GM12878 (cell line): ENCODE data around the gene TUBB4B. TPM values are rescaled to one million over a fixed set of nuclear protein-coding genes. Genes with fewer than 3 reads are reported as not detected.

Source experiments
- ASH2L ChIP-seq: fragments of 300-600, 200-600 bp; sonication (generic); IDR thresholded peaks from 2 replicates; pipeline ENCODE4 v1.6.1; 2017; ENCODE audit warnings: low read depth, mild to moderate bottlenecking, borderline replicate concordance
- ATF2 ChIP-seq: IDR thresholded peaks from 2 replicates; pipeline ENCODE4 v1.6.1; 2012; ENCODE audit warnings: low read length, inconsistent platforms
- BMI1 ChIP-seq: fragments of 450-650 bp; IDR thresholded peaks from 2 replicates; pipeline ENCODE4 v1.6.1; 2016; ENCODE audit warnings: mild to moderate bottlenecking, moderate library complexity, borderline replicate concordance
- CBFB ChIP-seq: IDR thresholded peaks from 2 replicates; pipeline ENCODE4 v1.6.1; 2016; ENCODE audit warnings: antibody characterized with exemption, low read depth
- CHD2 ChIP-seq: IDR thresholded peaks from 2 replicates; pipeline ENCODE4 v1.6.1; 2011; ENCODE audit warnings: low read depth, low read length, improper control_type of control experiment, borderline replicate concordance
- CUX1 ChIP-seq: IDR thresholded peaks from 2 replicates; pipeline ENCODE4 v1.6.1; 2012; ENCODE audit warnings: improper control_type of control experiment, low read depth, low read length; ENCODE audit not compliant: insufficient replicate concordance
- EGR1 ChIP-seq, 2 experiments: IDR thresholded peaks; 1 replicate in 1 of 2; 2 replicates in 1 of 2; pipeline ENCODE4 v1.6.1; 2011 to 2012; ENCODE audit warnings: low read depth in 2 of 2, low read length in 2 of 2, borderline replicate concordance in 1 of 2, mild to moderate bottlenecking in 1 of 2, moderate library complexity in 1 of 2
- ESRRA ChIP-seq: IDR thresholded peaks from 2 replicates; pipeline ENCODE4 v1.6.1; 2012; ENCODE audit warnings: mild to moderate bottlenecking, low read length, improper control_type of control experiment
- HCFC1 ChIP-seq: fragments of 150-350 bp; IDR thresholded peaks from 2 replicates; pipeline ENCODE4 v1.6.1; 2014; ENCODE audit warnings: low read length
- IKZF2 ChIP-seq, 2 experiments: fragments of 450-650 bp; IDR thresholded peaks; 2 replicates each; pipeline ENCODE4 v1.6.1; 2017; ENCODE audit warnings: mild to moderate bottlenecking in 2 of 2, moderate library complexity in 2 of 2
- MEF2A ChIP-seq: IDR thresholded peaks from 2 replicates; pipeline ENCODE4 v1.6.1; 2011; ENCODE audit warnings: low read depth, mild to moderate bottlenecking, low read length, moderate library complexity; ENCODE audit not compliant: insufficient read depth
- MTA3 ChIP-seq: IDR thresholded peaks from 2 replicates; pipeline ENCODE4 v1.6.1; 2012; ENCODE audit warnings: low read length, inconsistent platforms, borderline replicate concordance
- MYC ChIP-seq: IDR thresholded peaks from 2 replicates; pipeline ENCODE4 v1.6.1; 2011; ENCODE audit warnings: mild to moderate bottlenecking, low read length, moderate library complexity, inconsistent platforms; ENCODE audit not compliant: insufficient read depth, insufficient replicate concordance, insufficient read length, severe bottlenecking
- POLR2AphosphoS2 ChIP-seq: IDR thresholded peaks from 2 replicates; pipeline ENCODE4 v1.6.1; 2011; ENCODE audit warnings: low read depth, mild to moderate bottlenecking, low read length, improper control_type of control experiment, moderate library complexity
- RCOR1 ChIP-seq: conservative IDR thresholded peaks from 2 replicates; pipeline ENCODE4 v1.6.1; 2012; ENCODE audit warnings: low read depth, low read length, improper control_type of control experiment
- RUNX3 ChIP-seq: IDR thresholded peaks from 2 replicates; pipeline ENCODE4 v1.6.1; 2012; ENCODE audit warnings: low read length, inconsistent platforms
- SMAD5 ChIP-seq: IDR thresholded peaks from 2 replicates; pipeline ENCODE4 v1.6.1; 2016; ENCODE audit warnings: antibody characterized with exemption, low read depth
- SMC3 ChIP-seq: IDR thresholded peaks from 2 replicates; pipeline ENCODE4 v1.6.1; 2011; ENCODE audit warnings: low read length, improper control_type of control experiment, borderline replicate concordance
- SP1 ChIP-seq: IDR thresholded peaks from one replicate; pipeline ENCODE4 v1.6.1; 2011; ENCODE audit warnings: low read depth, low read length
- SRF ChIP-seq, 2 experiments: IDR thresholded peaks; 2 replicates each; pipeline ENCODE4 v1.6.1; 2011; ENCODE audit warnings: low read depth in 2 of 2, low read length in 2 of 2, mild to moderate bottlenecking in 1 of 2, moderate library complexity in 1 of 2
- STAT1 ChIP-seq: fragments of 450-650 bp; conservative IDR thresholded peaks from 2 replicates; pipeline ENCODE4 v1.6.1; 2014; ENCODE audit warnings: antibody characterized with exemption, mild to moderate bottlenecking
- SUPT20H ChIP-seq: IDR thresholded peaks from 2 replicates; pipeline ENCODE4 v1.6.1; 2011; ENCODE audit warnings: low read depth, mild to moderate bottlenecking, low read length, moderate library complexity, borderline replicate concordance; ENCODE audit not compliant: control insufficient read depth
- TBL1XR1 ChIP-seq: IDR thresholded peaks from 2 replicates; pipeline ENCODE4 v1.6.1; 2012; ENCODE audit warnings: low read depth, low read length, improper control_type of control experiment
- WRNIP1 ChIP-seq: IDR thresholded peaks from 2 replicates; pipeline ENCODE4 v1.6.1; 2011; ENCODE audit warnings: low read depth, low read length, improper control_type of control experiment, borderline replicate concordance
- ZNF24 ChIP-seq: fragments of 450-650 bp; IDR thresholded peaks from 2 replicates; pipeline ENCODE4 v1.6.1; 2017; ENCODE audit warnings: antibody characterized with exemption, mild to moderate bottlenecking
- polyA plus RNA-seq, 11 experiments: library from polyadenylated mRNA; depleted of rRNA in 4 of 11; unstranded in 6 of 11; stranded (reverse) in 5 of 11; fragments of >200 nt; fragmentation: Nextera tagmentation in 4 of 11; fragmentation: Illumina TruSeq in 1 of 11; extraction: Ambion mirVana in 4 of 11; extraction: Trizol in 1 of 11; gene quantifications; 1 replicate in 1 of 11; 2 replicates in 10 of 11; pipeline versions ENCODE4 v1.2.1 to v1.2.3, GENCODE V29; 2011 to 2016; ENCODE audit warnings: inconsistent platforms in 2 of 11, missing spikeins in 2 of 11, low read depth in 1 of 11
- total RNA-seq, 4 experiments: library from RNA; depleted of rRNA in 3 of 4; stranded (reverse); fragments of >200 nt in 3 of 4; fragmentation: Illumina TruSeq in 1 of 4; extraction: Trizol in 1 of 4; gene quantifications; 2 replicates each; pipeline versions ENCODE4 v1.2.1 to v1.2.3, GENCODE V29; 2013 to 2021

Gene TUBB4B
- total and polyA plus RNA-seq, 10 of the 15 experiments (the other 5 are each of a cell fraction or from before 2014, with no cell fraction given) = 23.0 to 532 (median 254) TPM

GRCh38 chr9:137254624-137255447, 13.7 kb downstream of the TUBB4B start, which contains the start of gene NELFB (continued):
- TF ChIP-seq ATF2 = no peak
- no peak for TF ChIP-seq SMAD5
- no peak for TF ChIP-seq CUX1
- TF ChIP-seq WRNIP1 = no peak
- TF ChIP-seq ZNF24 = no peak
- TF ChIP-seq MEF2A = 0 out of 2 replicates have a peak, but pooled peaks have one; percentile 47
- TF ChIP-seq ASH2L = no peak
- TF ChIP-seq SMC3 = no peak
- no peak for TF ChIP-seq MTA3
- peak; percentile 45 to 92; a peak in 3 of 4 replicates for TF ChIP-seq SRF (IDR thresholded peaks at IDR 0.05; ENCODE audit: low read depth in 2 of 2, low read length in 2 of 2)
- peak; percentile 90 for TF ChIP-seq HCFC1
- TF ChIP-seq TBL1XR1 = peak; percentile 73; the same call in 1 of the 2 replicates
- no peak; the same call in 1 of the 2 replicates for TF ChIP-seq CBFB
- TF ChIP-seq RCOR1 = no peak
- peak; percentile 70 for TF ChIP-seq POLR2AphosphoS2
- TF ChIP-seq MYC = no peak
- TF ChIP-seq EGR1 (IDR thresholded peaks at IDR 0.05; ENCODE audit: borderline replicate concordance in 1 of 2, low read depth in 2 of 2, low read length in 2 of 2) = peak in 1 of 2 experiments; percentile 81; a peak in 2 of 3 replicates
- TF ChIP-seq SP1 = peak; percentile 73
- no peak for TF ChIP-seq IKZF2 (IDR thresholded peaks at IDR 0.05)
- no peak for TF ChIP-seq SUPT20H
- peak; percentile 74 for TF ChIP-seq CHD2
- no peak for TF ChIP-seq ESRRA
- no peak; the same call in 1 of the 2 replicates for TF ChIP-seq RUNX3
- TF ChIP-seq BMI1 = no peak
- TF ChIP-seq STAT1 = 0 out of 2 replicates have a peak, but pooled peaks have one; percentile 83
